Measurements from ENCODE around the gene ABCA10.

Gene ABCA10

GRCh38 chr17:69147460-69147859 lies 81.2 kb downstream of the ABCA10 start:
- DNase-seq (ENCODE audit: insufficient read length) (no peak), FAIRE-seq (no peak)
- no peak for TF ChIP-seq POLR2A (IDR thresholded peaks at IDR 0.05; ENCODE audit: low read depth, low read length)

DNA sequence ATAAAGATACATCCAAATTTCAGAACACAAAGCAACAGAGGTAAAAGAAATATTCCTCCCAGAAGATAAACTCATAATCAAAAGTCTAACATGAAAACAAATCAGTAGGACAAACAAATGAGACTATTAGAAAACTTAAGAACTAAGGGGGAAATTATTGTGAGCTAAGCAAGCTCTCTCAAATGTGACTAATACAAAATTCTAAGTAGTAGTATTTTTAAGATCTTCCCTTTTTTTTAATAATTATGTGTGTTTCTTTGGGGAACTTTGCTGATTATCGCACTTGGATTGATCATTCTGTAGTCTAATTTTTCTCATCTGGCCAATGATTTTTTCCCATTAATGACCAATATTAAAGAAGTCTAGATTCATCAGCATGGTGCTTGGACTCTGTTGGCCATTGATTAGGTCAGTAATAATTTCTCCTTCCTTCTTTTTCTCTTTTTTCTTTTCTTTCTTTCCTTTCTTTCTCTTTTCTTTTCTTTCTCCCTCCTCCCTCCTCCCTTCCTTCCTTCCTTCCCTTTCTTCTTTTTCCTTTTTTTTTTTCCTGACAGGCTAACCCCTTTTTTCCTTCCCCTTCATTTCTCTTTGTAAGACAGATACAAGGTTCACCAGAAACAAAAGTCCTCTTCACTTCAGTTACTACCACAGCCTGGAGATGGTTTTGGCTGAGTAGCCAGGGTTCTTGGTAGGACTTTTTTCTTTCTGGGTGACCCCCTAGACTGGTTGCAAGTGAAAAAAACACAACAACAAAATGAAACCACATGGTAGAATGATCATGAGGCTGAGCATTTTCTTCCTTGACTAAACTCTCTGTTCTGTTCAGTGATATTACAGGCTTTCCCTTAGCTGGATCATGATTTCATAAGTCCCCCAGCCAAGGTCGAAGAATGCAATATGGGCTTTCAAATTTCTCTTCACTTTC lies 84.0 kb downstream of the ABCA10 start:
- FAIRE-seq = no peak
- no peak for TF ChIP-seq POLR2A (IDR thresholded peaks at IDR 0.05; ENCODE audit: low read depth, low read length)
- no peak for TF ChIP-seq POLR2AphosphoS5 (IDR thresholded peaks at IDR 0.05; ENCODE audit: low read depth, low read length)
- no peak for TF ChIP-seq TAF1 (IDR thresholded peaks at IDR 0.05; ENCODE audit: borderline replicate concordance, low read depth, low read length)
- DNase-seq (ENCODE audit: insufficient read length) = no peak

DNA sequence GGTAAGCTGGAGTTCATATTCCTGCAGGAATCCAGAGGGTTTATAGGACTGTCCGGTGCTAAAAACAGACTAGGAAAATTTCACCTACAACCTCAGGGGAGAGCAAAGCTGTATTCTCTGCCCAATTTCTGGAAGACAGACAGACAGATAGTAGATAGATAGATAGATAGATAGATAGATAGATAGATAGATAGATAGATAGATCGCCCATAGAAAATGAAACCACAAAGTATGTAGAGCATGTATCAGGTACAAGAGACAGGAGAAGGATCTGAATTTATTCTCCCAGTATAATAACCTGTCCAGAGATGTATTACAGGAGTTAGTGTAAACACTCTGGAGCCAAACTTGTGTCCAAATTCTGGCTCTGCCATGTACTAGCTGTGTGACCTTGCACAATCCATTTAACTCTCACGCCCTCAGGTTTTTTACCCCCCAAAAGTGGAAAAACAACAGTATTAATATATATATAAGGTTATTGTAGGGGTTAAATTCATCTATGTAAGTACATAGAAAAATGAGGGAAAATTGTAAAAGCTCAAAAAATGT lies 84.9 kb downstream of the ABCA10 start:
- FAIRE-seq (no peak), DNase-seq (ENCODE audit: insufficient read length) (no peak)
- TF ChIP-seq POLR2AphosphoS5 (IDR thresholded peaks at IDR 0.05; ENCODE audit: low read depth, low read length) = no peak
- no peak for TF ChIP-seq TAF1 (IDR thresholded peaks at IDR 0.05; ENCODE audit: borderline replicate concordance, low read depth, low read length)
- no peak for TF ChIP-seq POLR2A (IDR thresholded peaks at IDR 0.05; ENCODE audit: low read depth, low read length)

- FAIRE-seq (no peak), DNase-seq (ENCODE audit: insufficient read length) (no peak)
- no peak for TF ChIP-seq TAF1 (IDR thresholded peaks at IDR 0.05; ENCODE audit: borderline replicate concordance, low read depth, low read length)
- no peak for TF ChIP-seq POLR2AphosphoS5 (IDR thresholded peaks at IDR 0.05; ENCODE audit: low read depth, low read length)
- no peak for TF ChIP-seq POLR2A (IDR thresholded peaks at IDR 0.05; ENCODE audit: low read depth, low read length)
Measured at GRCh38 chr17:69143151-69143550, 85.5 kb downstream of the ABCA10 start.

DNA sequence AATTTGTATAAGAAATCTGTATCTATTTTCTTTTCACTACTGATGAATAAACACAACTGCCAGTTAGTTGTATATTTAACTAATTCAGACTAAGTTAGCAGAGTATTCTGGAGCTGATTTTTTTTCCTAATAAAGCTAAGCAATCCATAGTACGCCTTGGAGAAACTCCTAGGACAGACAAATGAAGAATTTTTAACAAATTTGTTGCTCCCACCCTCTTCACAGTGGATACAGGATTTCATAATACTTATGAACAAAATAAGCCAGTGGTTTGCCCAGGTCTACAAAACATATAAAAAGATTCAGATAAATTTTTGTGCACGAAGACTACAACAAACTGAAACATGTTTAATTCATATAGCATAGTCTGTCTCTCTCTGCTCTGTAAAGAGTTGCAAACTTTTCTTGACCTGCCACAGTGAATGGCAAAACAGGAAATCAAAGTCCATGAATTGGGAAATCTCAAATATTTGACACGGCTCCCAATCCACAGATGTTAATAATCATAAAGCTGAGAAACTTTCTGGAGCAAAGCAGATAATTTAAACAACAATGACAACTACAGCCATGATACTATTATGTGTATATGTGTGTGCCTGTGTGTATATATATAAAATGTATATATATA lies 86.3 kb downstream of the ABCA10 start:
- FAIRE-seq (no peak), DNase-seq (ENCODE audit: insufficient read length) (no peak)
- TF ChIP-seq POLR2AphosphoS5 (IDR thresholded peaks at IDR 0.05; ENCODE audit: low read depth, low read length) = no peak
- TF ChIP-seq POLR2A (IDR thresholded peaks at IDR 0.05; ENCODE audit: low read depth, low read length) = no peak
- no peak for TF ChIP-seq TAF1 (IDR thresholded peaks at IDR 0.05; ENCODE audit: borderline replicate concordance, low read depth, low read length)

DNA sequence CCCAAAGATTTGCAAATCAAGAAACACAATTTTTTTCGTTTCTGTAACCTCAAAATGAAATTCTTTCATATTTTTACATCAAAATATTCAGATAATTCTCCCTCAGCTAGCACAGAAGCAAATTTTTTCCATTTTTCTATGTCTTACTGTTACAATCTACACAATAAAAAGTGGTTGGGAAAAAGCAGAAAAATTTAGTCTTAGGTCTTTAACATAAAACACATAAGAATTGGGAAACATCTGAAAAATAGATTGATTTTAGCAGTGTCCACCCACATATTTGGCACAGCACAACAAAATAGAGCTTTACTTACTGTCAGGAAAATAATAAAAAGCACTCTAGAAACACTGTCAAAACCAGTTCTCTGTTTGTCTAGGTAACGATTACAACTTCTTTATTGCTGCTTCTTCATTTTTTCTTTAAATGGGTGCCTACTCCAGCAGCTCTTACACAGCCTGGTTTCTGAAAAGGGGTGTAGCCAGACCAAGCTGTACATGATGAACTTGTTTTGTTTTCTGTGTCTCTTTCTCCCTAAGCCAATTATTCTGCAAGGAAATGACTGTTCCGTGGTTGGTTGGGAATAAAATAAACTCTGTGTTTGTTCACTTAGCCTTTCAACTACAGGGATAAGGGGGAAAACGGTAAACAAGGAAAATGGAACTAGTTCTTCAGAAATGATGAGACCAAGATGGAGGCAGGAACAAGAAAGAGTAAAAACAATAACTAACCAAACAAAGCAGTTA lies 87.0 kb downstream of the ABCA10 start, which contains the start of gene ABCA6:
Gene ABCA6 (minus strand): TSS at position 465 of the 744 bp plus-strand sequence. CDS start 1,192 bp downstream, outside the sequence.
- TF ChIP-seq POLR2AphosphoS5 (IDR thresholded peaks at IDR 0.05; ENCODE audit: low read depth, low read length) (no peak), TAF1 (IDR thresholded peaks at IDR 0.05; ENCODE audit: borderline replicate concordance, low read depth, low read length) (no peak), POLR2A (IDR thresholded peaks at IDR 0.05; ENCODE audit: low read depth, low read length) (no peak)
- FAIRE-seq = no peak

DNA sequence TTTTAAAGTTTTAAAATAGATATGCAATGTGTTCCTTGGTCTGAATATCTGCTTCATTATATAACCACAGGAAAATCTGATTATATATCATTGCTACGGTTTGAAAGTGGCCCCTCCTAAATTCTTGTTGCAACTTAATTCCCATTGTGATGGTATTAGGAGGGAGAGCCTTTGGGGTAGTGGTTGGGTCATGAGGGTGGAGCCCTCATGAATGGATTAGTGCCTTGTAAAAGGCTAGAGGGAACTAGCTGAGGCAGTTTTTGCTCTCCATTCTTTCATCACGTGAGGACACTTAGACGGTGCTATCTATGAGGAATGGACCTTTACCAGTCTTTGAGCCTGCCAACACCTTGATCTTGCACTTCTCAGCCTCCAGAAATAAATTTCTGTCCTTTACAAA lies 94.5 kb downstream of the ABCA10 start:
- TF ChIP-seq POLR2A (IDR thresholded peaks at IDR 0.05; ENCODE audit: low read depth, low read length) (no peak), TAF1 (IDR thresholded peaks at IDR 0.05; ENCODE audit: borderline replicate concordance, low read depth, low read length) (no peak), POLR2AphosphoS5 (IDR thresholded peaks at IDR 0.05; ENCODE audit: low read depth, low read length) (no peak)
- FAIRE-seq (no peak), DNase-seq (ENCODE audit: insufficient read length) (no peak)

More for the DNA sequence above, 87.0 kb downstream of the ABCA10 start, which contains the start of gene ABCA6:
- DNase-seq (ENCODE audit: insufficient read length) = no peak

DNA sequence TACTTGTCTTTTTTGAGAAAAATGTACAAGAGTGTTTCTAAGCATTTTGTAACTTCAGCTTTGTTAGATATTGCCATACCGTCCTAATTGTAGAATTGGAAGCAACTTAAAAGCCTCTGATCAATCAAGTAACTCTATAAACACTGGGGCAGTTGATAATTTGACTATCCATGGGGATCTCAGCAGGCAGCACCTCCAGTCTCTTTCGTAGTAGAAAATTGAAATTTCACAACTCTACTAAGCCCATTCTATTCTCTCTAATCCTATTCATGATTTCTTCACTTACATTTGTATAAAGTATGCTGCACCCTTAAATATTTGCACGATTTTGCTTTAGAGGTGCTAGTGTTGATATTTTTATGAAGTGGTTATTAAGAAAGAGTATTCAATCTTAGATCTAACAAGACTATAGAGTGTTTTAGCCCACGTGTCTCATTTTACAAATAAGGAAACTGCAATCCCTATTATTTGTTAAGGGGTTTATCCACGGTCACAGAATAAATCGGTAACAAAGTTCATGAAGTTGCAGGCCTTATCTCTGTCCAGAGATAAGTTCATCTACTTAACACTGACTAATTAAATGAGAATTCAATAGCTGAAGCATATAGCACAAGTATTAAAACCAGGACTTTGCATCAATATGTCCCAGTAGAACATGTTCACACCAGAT lies 97.9 kb downstream of the ABCA10 start:
- TF ChIP-seq TAF1 (IDR thresholded peaks at IDR 0.05; ENCODE audit: borderline replicate concordance, low read depth, low read length) (no peak), POLR2A (IDR thresholded peaks at IDR 0.05; ENCODE audit: low read depth, low read length) (no peak), POLR2AphosphoS5 (IDR thresholded peaks at IDR 0.05; ENCODE audit: low read depth, low read length) (no peak)
- no peak for FAIRE-seq
- no peak for DNase-seq (ENCODE audit: insufficient read length)

DNA sequence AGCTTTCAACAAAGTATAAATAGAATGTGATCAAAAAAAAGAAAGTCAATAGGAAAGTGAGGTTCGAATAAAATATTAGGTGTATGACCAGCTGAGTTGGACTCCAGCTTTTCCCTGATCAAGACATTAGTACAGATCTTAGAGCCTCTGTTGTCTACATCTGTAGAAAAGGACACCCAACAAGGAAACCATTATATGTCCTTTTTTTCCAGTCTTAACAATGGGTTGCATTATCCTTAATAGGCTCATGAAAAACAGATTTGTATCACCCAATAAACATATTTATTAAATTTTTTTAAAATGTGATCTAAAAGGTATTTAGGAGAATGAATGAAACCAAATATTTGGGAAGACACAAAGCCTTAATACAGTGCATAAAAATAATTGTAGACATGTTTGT lies 105.0 kb downstream of the ABCA10 start:
- FAIRE-seq (no peak), DNase-seq (ENCODE audit: insufficient read length) (no peak)
- no peak for TF ChIP-seq POLR2AphosphoS5 (IDR thresholded peaks at IDR 0.05; ENCODE audit: low read depth, low read length)
- TF ChIP-seq TAF1 (IDR thresholded peaks at IDR 0.05; ENCODE audit: borderline replicate concordance, low read depth, low read length) = no peak
- TF ChIP-seq POLR2A (IDR thresholded peaks at IDR 0.05; ENCODE audit: low read depth, low read length) = no peak

- no peak for TF ChIP-seq POLR2AphosphoS5 (IDR thresholded peaks at IDR 0.05; ENCODE audit: low read depth, low read length)
- no peak for TF ChIP-seq TAF1 (IDR thresholded peaks at IDR 0.05; ENCODE audit: borderline replicate concordance, low read depth, low read length)
- no peak for TF ChIP-seq POLR2A (IDR thresholded peaks at IDR 0.05; ENCODE audit: low read depth, low read length)
- FAIRE-seq (no peak), DNase-seq (ENCODE audit: insufficient read length) (no peak)
Measured at GRCh38 chr17:69122065-69122464, 106.6 kb downstream of the ABCA10 start.
